H1 (cell line): Measurements from ENCODE around the gene ITGA8. TPM values are rescaled to one million over a fixed set of nuclear protein-coding genes. Genes with fewer than 3 reads are reported as not detected.

Experiments
- BACH1 ChIP-seq: IDR thresholded peaks from 2 replicates; pipeline ENCODE4 v1.6.1; 2012; ENCODE audit warnings: low read length, improper control_type of control experiment
- MAFK ChIP-seq: IDR thresholded peaks from 2 replicates; pipeline ENCODE4 v1.6.1; 2012; ENCODE audit warnings: low read depth, mild to moderate bottlenecking, improper control_type of control experiment, low read length
- polyA plus RNA-seq, 7 experiments: library from polyadenylated mRNA; depleted of rRNA in 3 of 7; stranded (reverse) in 5 of 7; unstranded in 2 of 7; fragments of >200 nt in 5 of 7; fragments of 200-250 nt in 2 of 7; gene quantifications; 1 replicate in 5 of 7; 2 replicates in 1 of 7; 4 replicates in 1 of 7; pipeline versions ENCODE4 v1.2.1 to v1.2.3, GENCODE V29; 2011 to 2013; ENCODE audit warnings: missing spikeins in 2 of 7, mixed read lengths in 2 of 7
- total RNA-seq: library from RNA; stranded (reverse); fragmentation: NEBNext Ultra II Directional; extraction: Animal tissue kit (Norgen Biotek cat#: 25700); gene quantifications from 2 replicates; pipeline ENCODE4 v1.2.1, GENCODE V29; 2021
- TF ChIP-seq, protein P1 (sequence below): IDR thresholded peaks from 2 replicates; pipeline ENCODE4 v1.6.1; 2012; ENCODE audit warnings: low read length, inconsistent platforms
- TF ChIP-seq, protein P2 (sequence below): IDR thresholded peaks from 2 replicates; pipeline ENCODE4 v1.6.1; 2012; ENCODE audit warnings: inconsistent platforms

ITGA8 gene
- total and polyA plus RNA-seq, 2 of the 8 experiments (the other 6 are each of a cell fraction or from before 2014, with no cell fraction given), result not detected

DNA sequence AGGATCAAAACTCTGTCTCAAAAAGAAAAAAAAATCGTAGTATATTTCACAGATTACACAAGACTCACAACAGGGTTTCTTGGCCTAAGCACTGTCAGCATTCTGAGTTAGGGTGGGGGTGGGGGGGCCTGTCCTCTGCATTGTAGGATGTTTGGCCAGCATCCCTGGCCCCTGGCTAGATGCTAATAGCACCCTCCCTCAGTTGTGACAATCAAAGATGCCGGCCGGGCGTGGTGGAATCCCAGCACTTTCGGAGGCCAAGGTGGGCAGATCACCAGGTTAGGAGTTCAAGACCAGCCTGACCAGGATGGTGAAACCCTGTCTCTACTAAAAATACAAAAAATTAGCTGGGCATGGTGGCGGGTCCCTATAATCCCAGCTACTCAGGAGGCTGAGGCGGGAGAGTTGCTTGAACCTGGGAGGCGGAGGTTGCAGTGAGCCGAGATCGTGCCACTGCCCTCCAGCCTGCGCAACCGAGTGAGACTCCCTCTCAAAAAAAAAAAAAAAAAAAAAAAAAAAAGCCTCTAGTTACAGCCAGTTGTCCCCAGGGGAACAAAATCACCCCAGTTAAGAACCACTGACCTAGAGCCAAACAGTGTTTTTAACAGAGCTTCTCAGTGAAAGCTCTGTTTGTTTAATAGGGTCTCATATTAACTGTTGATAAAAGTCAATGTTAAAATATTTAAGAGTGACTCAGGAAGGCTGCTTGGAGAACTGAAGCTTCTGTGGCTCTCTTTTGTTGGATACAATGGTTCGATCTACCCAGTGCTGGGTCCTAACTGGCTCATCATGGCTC, 187.6 kb downstream of the ITGA8 start (continued):
- TF ChIP-seq MAFK (no peak), BACH1 (no peak)
- TF ChIP-seq, protein P1, sequence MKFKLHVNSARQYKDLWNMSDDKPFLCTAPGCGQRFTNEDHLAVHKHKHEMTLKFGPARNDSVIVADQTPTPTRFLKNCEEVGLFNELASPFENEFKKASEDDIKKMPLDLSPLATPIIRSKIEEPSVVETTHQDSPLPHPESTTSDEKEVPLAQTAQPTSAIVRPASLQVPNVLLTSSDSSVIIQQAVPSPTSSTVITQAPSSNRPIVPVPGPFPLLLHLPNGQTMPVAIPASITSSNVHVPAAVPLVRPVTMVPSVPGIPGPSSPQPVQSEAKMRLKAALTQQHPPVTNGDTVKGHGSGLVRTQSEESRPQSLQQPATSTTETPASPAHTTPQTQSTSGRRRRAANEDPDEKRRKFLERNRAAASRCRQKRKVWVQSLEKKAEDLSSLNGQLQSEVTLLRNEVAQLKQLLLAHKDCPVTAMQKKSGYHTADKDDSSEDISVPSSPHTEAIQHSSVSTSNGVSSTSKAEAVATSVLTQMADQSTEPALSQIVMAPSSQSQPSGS, result no peak
- TF ChIP-seq, protein P2, sequence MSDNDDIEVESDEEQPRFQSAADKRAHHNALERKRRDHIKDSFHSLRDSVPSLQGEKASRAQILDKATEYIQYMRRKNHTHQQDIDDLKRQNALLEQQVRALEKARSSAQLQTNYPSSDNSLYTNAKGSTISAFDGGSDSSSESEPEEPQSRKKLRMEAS, result no peak
